ENCODE results near the gene HPGDS. TPM values are rescaled to one million over a fixed set of nuclear protein-coding genes. Genes with fewer than 3 reads are reported as not detected.

The HPGDS gene
- polyA plus RNA-seq, 3 donors from 2014 or later = 0.22 TPM; not detected in 2

DNA sequence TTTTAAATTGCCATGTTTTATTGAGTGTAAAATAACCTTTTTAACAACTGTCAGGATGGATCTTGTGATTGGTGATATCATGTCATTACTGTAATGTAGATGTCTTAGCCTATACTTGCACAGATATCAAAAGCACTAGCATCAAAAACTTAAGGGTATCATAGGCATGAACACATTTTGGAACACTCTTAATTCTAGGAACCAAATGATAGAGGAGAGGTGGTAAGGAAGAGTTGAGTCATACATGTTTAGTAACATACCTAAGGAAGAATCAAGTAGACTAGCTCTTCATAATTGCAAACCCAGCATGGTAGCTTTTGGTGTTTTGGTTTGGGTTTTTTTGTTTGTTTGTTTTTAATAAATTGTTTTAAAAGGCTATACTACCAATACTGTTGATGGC lies 91.5 kb downstream of the HPGDS start:
- no peaks in the 10 kb centered on the region for H3K27me3 Mint-ChIP-seq (ENCODE audit: low read depth in 3 of 3)
- DNase-seq = no peak
- peaks cover 2 to 4% of the 10 kb centered on the region in 2 donors for H3K4me1 Mint-ChIP-seq
- H3K9me3 Mint-ChIP-seq = no peaks in the 10 kb centered on the region
- no peak overlapping the region for H3K4me3 Mint-ChIP-seq
- H3K27ac Mint-ChIP-seq = peak overlapping the region in 2 of 6 donors; percentile 31 to 49
- peaks cover 10 to 35% (median 31%) of the 10 kb centered on the region in 3 donors for H3K36me3 Mint-ChIP-seq

Other genes with a start within 250 kb of the HPGDS start
- 10 to 100 TPM; 10.3 to 13.6 (median 10.5) TPM for gene SMARCAD1, start 135.0 kb downstream of the HPGDS start, polyA plus RNA-seq
- gene PDLIM5, start 109.1 kb upstream of the HPGDS start, polyA plus RNA-seq = 10 to 100 TPM; 38.7 to 57.1 (median 55.8) TPM